Keratinocyte (primary cell): ENCODE results near the gene ARRB1.

ENCODE experiments used
- CTCF ChIP-seq, 3 experiments: IDR thresholded peaks in 1 of 3; conservative IDR thresholded peaks in 1 of 3; optimal IDR thresholded peaks in 1 of 3; 2 replicates in 2 of 3; 3 replicates in 1 of 3; pipeline versions ENCODE3 to v1.5.1; 2011; ENCODE audit warnings: low read length in 3 of 3, mild to moderate bottlenecking in 3 of 3, moderate library complexity in 2 of 3, control low read depth in 1 of 3, inconsistent platforms in 1 of 3; ENCODE audit not compliant: insufficient read depth in 2 of 3; ENCODE audit errors: extremely low read depth in 1 of 3
- EZH2 ChIP-seq: IDR thresholded peaks from one replicate; pipeline ENCODE4 v1.6.1; 2012; ENCODE audit warnings: inconsistent platforms, mild to moderate bottlenecking, low read length, moderate library complexity

GRCh38 chr11:75219869-75220268 lies 131.6 kb downstream of the ARRB1 start:
- TF ChIP-seq CTCF (optimal IDR thresholded peaks at IDR 0.05 in 1 of 3, IDR thresholded peaks at IDR 0.05 in 1 of 3, conservative IDR thresholded peaks at IDR 0.05 in 1 of 3; ENCODE audit: extremely low read depth in 1 of 3, insufficient read depth in 2 of 3, low read length in 3 of 3) (no peak), EZH2 (no peak)
